Erythroblast (primary cell): ENCODE measurements around the gene PLXNA2.

Experiments used
- GATA1 ChIP-seq: IDR thresholded peaks from 2 replicates; pipeline ENCODE4 v1.6.1; 2011; ENCODE audit warnings: low read depth, mild to moderate bottlenecking, control low read depth, low read length, moderate library complexity
- POLR2A ChIP-seq: IDR thresholded peaks from 2 replicates; pipeline ENCODE4 v1.6.1; 2011; ENCODE audit warnings: mild to moderate bottlenecking, low read length

DNA sequence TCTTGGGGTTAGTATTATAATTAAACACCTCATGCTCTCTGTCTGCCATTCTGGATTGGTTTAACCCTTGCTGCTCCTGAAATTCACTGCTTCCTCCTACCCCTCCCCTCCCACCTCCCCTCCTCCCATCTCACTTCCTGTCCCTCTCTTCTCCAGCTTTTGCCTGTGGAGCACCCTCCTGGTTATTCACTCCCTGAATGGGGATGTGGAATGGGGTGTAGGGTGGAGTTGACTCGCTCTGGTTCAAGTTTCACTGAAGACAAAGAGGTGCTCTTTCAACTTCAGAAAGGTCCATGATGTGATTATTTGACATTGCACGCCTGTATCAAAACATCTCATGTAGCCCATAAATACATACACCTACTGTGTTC is 160.5 kb downstream of the PLXNA2 start:
- TF ChIP-seq POLR2A (no peak), GATA1 (no peak)
